Stomach (tissue), 9 donors: Measurements from ENCODE around the gene LRMDA. TPM values are rescaled to one million over a fixed set of nuclear protein-coding genes. Genes with fewer than 3 reads are reported as not detected.

ENCODE experiments used
- DNase-seq, 2 donors: peaks; one replicate each; pipeline versions ENCODE4 v3.0.0 to v3.0.0-alpha.2; 2013 to 2019
- H3K27ac ChIP-seq, 5 donors: fragments of 200-600 bp in 4 of 5; sonication (generic) in 4 of 5; one replicate each; pipeline ENCODE4 v1.5.1; 2013 to 2019; ENCODE audit warnings: mild to moderate bottlenecking in 1 of 5, moderate library complexity in 1 of 5
- H3K27me3 ChIP-seq, 3 donors: fragments of 200-600 bp; sonication (generic); one replicate each; pipeline ENCODE4 v1.5.1; 2017 to 2019; ENCODE audit warnings: mixed run types in 1 of 3
- H3K36me3 ChIP-seq, 4 donors: fragments of 200-600 bp; sonication (generic); 1 replicate in 3 of 4; 2 replicates in 1 of 4; pipeline ENCODE4 v1.5.1; 2016 to 2019
- H3K4me1 ChIP-seq, 4 donors: fragments of 200-600 bp; sonication (generic); one replicate each; pipeline ENCODE4 v1.5.1; 2016 to 2019
- H3K4me3 ChIP-seq, 4 donors: fragments of 200-600 bp; sonication (generic) in 3 of 4; one replicate each; pipeline ENCODE4 v1.5.1; 2016 to 2019; ENCODE audit warnings: mild to moderate bottlenecking in 1 of 4
- H3K9me3 ChIP-seq, 4 donors: fragments of 200-600 bp; sonication (generic); one replicate each; pipeline ENCODE4 v1.5.1; 2016 to 2019
- EP300 ChIP-seq: sonication (generic); formaldehyde crosslinking; IDR thresholded peaks from one replicate; pipeline ENCODE4 v1.6.1; 2017; ENCODE audit warnings: antibody characterized with exemption
- POLR2A ChIP-seq, 4 donors: fragments of 450-650 bp; IDR thresholded peaks; one replicate each; pipeline ENCODE4 v1.6.1; 2016; ENCODE audit warnings: antibody characterized with exemption in 4 of 4, control low read depth in 2 of 4, mild to moderate bottlenecking in 1 of 4, moderate library complexity in 1 of 4
- POLR2AphosphoS5 ChIP-seq, 3 donors: sonication (generic); formaldehyde crosslinking; IDR thresholded peaks; one replicate each; pipeline ENCODE4 v1.6.1; 2016; ENCODE audit warnings: antibody characterized with exemption in 3 of 3
- WGBS, 5 donors: extraction: QIAGEN DNeasy Blood & Tissue Kit in 3 of 5; methylation state at CpG; one replicate each; pipeline versions ENCODE4 v1.1.5 to v1.1.7; 2013 to 2018; 5-methylcytosine and 5-hydroxymethylcytosine counted together
- intact Hi-C: fragments of 100-400 bp; cut with DNase I; formaldehyde crosslinking; loops from one replicate; pipeline ENCODE4 v1.15.1; 2023; ENCODE audit warnings: low total_unique reads
- polyA plus RNA-seq, 3 donors: library from polyadenylated mRNA; stranded (reverse); fragments of 200-250 nt; gene quantifications; one replicate each; pipeline ENCODE4 v1.2.3, GENCODE V29; 2013
- total RNA-seq, 5 donors: library from RNA; depleted of rRNA; stranded (reverse); fragments of >200 nt; gene quantifications; one replicate each; pipeline versions ENCODE4 v1.1.0 to v1.2.3, GENCODE V29; 2014 to 2016
- TF ChIP-seq, protein P1 (sequence below), 7 experiments: fragments of 450-650 bp in 4 of 7; fragments of 200-600 bp in 3 of 7; sonication (generic) in 3 of 7; IDR thresholded peaks; one replicate each; pipeline ENCODE4 v1.5.1; 2016 to 2019; ENCODE audit warnings: antibody characterized with exemption in 7 of 7, control low read depth in 2 of 7, mild to moderate bottlenecking in 1 of 7
- donor health status: healthy with polysubstance abuse.
- donor health status: Bipolar disorder and iron deficiency.
- donor health status: healthy.

Gene LRMDA
- total and polyA plus RNA-seq, 8 donors: 1.3 to 30.2 (median 13.6) TPM; not detected in 1

DNA sequence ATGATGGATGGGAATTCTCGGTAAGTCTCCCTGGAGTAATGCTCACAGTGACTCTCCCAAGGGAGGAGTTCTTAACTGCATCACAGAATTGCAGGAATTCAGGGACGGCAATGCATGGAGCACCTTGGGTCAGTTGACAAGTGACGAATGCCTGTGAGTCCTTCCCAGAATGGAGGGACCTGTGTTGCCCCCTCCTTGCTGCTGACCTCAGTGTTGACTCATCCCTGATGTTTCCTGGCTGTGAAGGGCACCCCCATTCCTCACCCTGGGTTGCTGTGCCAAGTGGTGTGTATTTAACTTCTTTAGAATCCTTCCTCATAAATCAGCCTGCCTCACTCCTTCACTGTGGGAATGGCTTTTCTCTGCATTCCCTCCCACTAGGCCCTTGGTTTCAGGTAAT, 98.9 kb downstream of the LRMDA start:
- no peaks in the 10 kb centered on the region for H3K27me3 ChIP-seq
- peaks cover 0 to 2% (median 0%) of the 10 kb centered on the region in 4 donors for H3K4me1 ChIP-seq
- DNase-seq: no peak
- intact Hi-C loops: no loop called here
- H3K9me3 ChIP-seq: no peaks in the 10 kb centered on the region
- peak in 1 of 3 donors; percentile 68 for TF ChIP-seq POLR2AphosphoS5 (IDR thresholded peaks at IDR 0.05)
- no peak for TF ChIP-seq EP300
- WGBS, 5 donors: 76 to 92% (median 83%) methylated on average over 3 of the region's 3 CpGs
- H3K27ac ChIP-seq: no peak overlapping the region
- H3K36me3 ChIP-seq: no peaks in the 10 kb centered on the region
- H3K4me3 ChIP-seq: no peak overlapping the region

DNA sequence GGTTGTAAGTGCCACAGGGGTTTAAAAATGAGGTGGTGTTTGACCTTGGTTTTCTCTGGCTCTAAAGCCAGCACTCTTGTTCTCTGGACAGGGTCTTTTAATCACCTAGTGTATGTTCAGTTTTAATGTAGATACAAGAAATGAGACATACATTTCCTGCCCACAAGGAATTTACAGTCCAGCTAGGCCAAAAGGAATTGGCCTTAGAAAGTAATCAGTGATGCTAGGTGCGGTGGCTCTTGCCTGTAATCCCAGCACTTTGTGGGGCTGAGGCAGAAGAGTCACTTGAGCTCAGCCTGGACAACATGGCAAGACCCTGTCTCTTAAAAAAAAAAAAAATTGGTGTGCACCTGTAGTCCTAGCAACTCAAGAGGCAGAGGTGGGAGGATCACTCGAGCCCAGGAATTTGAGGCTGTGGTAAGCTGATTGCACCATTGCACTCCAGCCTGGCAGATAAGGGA, 100.2 kb downstream of the LRMDA start:
- Histone ChIP-seq H3K27ac (no peak overlapping the region), H3K36me3 (no peaks in the 10 kb centered on the region), H3K4me3 (no peak overlapping the region), H3K9me3 (no peaks in the 10 kb centered on the region), H3K4me1 (no peaks in the 10 kb centered on the region), H3K27me3 (no peaks in the 10 kb centered on the region)
- intact Hi-C loops: no loop called here
- no peak for DNase-seq
- 89 to 94% (median 90%) methylated on average over 2 of the region's 2 CpGs for WGBS, 5 donors
- TF ChIP-seq POLR2AphosphoS5 (IDR thresholded peaks at IDR 0.05) (no peak), POLR2A (IDR thresholded peaks at IDR 0.05) (no peak)
- TF ChIP-seq, protein P1, sequence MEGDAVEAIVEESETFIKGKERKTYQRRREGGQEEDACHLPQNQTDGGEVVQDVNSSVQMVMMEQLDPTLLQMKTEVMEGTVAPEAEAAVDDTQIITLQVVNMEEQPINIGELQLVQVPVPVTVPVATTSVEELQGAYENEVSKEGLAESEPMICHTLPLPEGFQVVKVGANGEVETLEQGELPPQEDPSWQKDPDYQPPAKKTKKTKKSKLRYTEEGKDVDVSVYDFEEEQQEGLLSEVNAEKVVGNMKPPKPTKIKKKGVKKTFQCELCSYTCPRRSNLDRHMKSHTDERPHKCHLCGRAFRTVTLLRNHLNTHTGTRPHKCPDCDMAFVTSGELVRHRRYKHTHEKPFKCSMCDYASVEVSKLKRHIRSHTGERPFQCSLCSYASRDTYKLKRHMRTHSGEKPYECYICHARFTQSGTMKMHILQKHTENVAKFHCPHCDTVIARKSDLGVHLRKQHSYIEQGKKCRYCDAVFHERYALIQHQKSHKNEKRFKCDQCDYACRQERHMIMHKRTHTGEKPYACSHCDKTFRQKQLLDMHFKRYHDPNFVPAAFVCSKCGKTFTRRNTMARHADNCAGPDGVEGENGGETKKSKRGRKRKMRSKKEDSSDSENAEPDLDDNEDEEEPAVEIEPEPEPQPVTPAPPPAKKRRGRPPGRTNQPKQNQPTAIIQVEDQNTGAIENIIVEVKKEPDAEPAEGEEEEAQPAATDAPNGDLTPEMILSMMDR (IDR thresholded peaks at IDR 0.05): no peak

DNA sequence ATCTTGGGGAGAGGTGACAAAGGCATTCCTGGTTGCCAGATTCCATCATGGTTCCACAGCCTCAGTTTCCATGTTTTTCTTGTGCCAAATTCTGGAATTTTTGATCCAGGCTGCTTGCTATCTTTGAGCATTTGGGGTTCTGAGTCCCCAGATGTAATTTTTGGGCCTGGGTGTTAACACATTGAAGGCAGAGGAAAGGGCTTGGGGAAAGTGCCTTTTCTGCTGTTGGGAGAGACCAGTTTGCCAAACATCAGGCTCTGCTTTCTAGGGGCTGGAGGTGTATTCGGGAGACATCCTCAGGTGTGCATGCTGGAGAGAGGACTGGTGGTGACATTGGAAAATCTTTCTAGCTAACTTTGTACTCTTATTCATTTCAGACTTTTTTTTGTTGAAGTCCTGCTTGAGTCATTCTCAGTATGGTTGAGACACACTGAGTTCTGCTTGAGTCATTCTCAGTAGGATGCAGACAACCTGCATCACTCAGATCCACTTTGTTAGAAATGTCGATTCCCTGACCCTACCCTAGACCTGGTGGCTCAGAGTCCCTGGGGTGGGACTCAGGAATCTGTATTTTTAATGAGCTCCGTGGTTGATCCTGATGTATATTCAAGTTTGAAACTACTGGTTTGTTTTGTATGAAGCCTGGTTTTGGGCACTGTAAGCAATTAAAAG, 101.0 kb downstream of the LRMDA start:
- H3K27ac ChIP-seq: no peak overlapping the region
- no peak for TF ChIP-seq POLR2AphosphoS5 (IDR thresholded peaks at IDR 0.05)
- no peak for TF ChIP-seq EP300
- TF ChIP-seq POLR2A (IDR thresholded peaks at IDR 0.05): no peak
- TF ChIP-seq, protein P1 (IDR thresholded peaks at IDR 0.05): no peak
- H3K9me3 ChIP-seq: no peaks in the 10 kb centered on the region
- intact Hi-C loops: no loop called here
- H3K36me3 ChIP-seq: no peaks in the 10 kb centered on the region
- H3K4me1 ChIP-seq: no peaks in the 10 kb centered on the region
- WGBS, 5 donors: 80 to 90% (median 86%) methylated on average over 3 of the region's 3 CpGs
- no peaks in the 10 kb centered on the region for H3K27me3 ChIP-seq
- no peak overlapping the region for H3K4me3 ChIP-seq
- no peak for DNase-seq

DNA sequence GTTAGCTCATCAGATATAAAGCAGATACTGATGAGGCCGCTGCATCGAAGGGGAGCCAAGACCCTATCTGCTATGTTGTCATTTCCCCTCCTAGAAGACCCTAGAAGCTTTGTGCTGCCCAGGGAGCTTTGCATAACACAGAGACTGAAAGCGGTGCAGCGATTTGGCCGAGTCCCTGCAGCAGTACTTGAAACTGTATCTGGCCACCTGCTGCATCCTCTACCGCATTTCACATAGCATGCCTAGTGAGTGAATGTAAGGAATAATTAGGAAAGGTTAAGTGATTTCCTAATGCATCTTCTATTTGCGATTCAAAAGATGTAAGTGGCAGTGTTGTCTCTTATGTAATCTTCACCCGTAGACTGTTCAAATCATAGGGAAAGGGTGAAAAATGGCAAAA, 106.7 kb downstream of the LRMDA start:
- Histone ChIP-seq H3K9me3 (no peaks in the 10 kb centered on the region), H3K4me3 (no peak overlapping the region), H3K27me3 (no peaks in the 10 kb centered on the region), H3K27ac (no peak overlapping the region), H3K4me1 (peaks cover 0 to 19% (median 3%) of the 10 kb centered on the region in 4 donors), H3K36me3 (no peaks in the 10 kb centered on the region)
- no peak for DNase-seq
- WGBS, 5 donors: 85 to 91% (median 86%) methylated on average over 8 of the region's 8 CpGs
- TF ChIP-seq, protein P1 (IDR thresholded peaks at IDR 0.05): no peak
- no peak for TF ChIP-seq EP300
- no peak for TF ChIP-seq POLR2A (IDR thresholded peaks at IDR 0.05)
- no peak for TF ChIP-seq POLR2AphosphoS5 (IDR thresholded peaks at IDR 0.05)
- intact Hi-C loops: no loop called here

DNA sequence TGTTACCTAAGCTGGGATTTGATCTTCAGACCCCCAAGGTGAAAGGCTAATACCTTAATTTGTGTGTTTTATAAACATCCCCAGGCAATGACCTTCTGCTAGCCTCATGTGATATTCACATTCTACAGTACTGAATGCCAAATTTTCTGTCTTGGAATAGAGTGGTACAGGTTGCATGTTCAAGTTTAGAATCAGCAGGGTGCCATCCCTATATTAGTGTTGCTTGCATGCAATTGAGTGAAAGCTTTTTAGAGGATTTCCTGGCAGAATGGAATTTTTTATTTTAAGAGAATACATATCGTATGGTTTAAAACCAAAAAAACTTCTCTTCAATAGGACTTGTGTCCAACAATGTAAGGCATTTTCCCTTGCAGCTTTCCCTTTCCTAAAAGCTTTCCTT, 107.3 kb downstream of the LRMDA start:
- peaks cover 0 to 25% (median 7%) of the 10 kb centered on the region in 4 donors for H3K4me1 ChIP-seq
- intact Hi-C loops: no loop called here
- 72 to 87% (median 85%) methylated on average over 1 of the region's 1 CpG for WGBS, 5 donors
- no peaks in the 10 kb centered on the region for H3K27me3 ChIP-seq
- TF ChIP-seq POLR2AphosphoS5 (IDR thresholded peaks at IDR 0.05): no peak
- TF ChIP-seq POLR2A (IDR thresholded peaks at IDR 0.05): no peak
- TF ChIP-seq, protein P1 (IDR thresholded peaks at IDR 0.05): no peak
- no peak for TF ChIP-seq EP300
- H3K36me3 ChIP-seq: no peaks in the 10 kb centered on the region
- no peak overlapping the region for H3K27ac ChIP-seq
- H3K9me3 ChIP-seq: no peaks in the 10 kb centered on the region
- H3K4me3 ChIP-seq: no peak overlapping the region
- no peak for DNase-seq
